Measurements from ENCODE around the gene GCH1. TPM values are rescaled to one million over a fixed set of nuclear protein-coding genes. Genes with fewer than 3 reads are reported as not detected.

The GCH1 gene
- total RNA-seq (9.2 TPM), polyA plus RNA-seq (ENCODE audit: insufficient read depth, low read depth, low replicate concordance) (12.3 TPM)
- long read RNA-seq, donor 1, partial matches to known transcripts, result 0 of 3 reads
- long read RNA-seq, donor 1, other reads (novel, unspliced or antisense), result 0 of 3 reads
- long read RNA-seq, donor 2, partial matches to known transcripts, result 0 of 1 reads
- long read RNA-seq, donor 2, other reads (novel, unspliced or antisense), result 0 of 1 reads
- long read RNA-seq, donor 3, partial matches to known transcripts, result 0 of 1 reads
- long read RNA-seq, donor 3, other reads (novel, unspliced or antisense), result 0 of 1 reads
- long read RNA-seq, donor 4, partial matches to known transcripts, result 0 of 1 reads
- long read RNA-seq, donor 4, other reads (novel, unspliced or antisense), result 0 of 1 reads
- long read RNA-seq, donor 5, result 0 reads
- long read RNA-seq, donor 6, result 0 reads
- long read RNA-seq, donor 7, partial matches to known transcripts, result 1 of 6 reads
- long read RNA-seq, donor 7, other reads (novel, unspliced or antisense), result 1 of 6 reads
- long read RNA-seq, donor 8, partial matches to known transcripts, result 0 of 4 reads
- long read RNA-seq, donor 8, other reads (novel, unspliced or antisense), result 0 of 4 reads
- long read RNA-seq, donor 9, result 0 reads
- long read RNA-seq, donor 10, partial matches to known transcripts, result 0 of 3 reads
- long read RNA-seq, donor 10, other reads (novel, unspliced or antisense), result 0 of 3 reads

DNA sequence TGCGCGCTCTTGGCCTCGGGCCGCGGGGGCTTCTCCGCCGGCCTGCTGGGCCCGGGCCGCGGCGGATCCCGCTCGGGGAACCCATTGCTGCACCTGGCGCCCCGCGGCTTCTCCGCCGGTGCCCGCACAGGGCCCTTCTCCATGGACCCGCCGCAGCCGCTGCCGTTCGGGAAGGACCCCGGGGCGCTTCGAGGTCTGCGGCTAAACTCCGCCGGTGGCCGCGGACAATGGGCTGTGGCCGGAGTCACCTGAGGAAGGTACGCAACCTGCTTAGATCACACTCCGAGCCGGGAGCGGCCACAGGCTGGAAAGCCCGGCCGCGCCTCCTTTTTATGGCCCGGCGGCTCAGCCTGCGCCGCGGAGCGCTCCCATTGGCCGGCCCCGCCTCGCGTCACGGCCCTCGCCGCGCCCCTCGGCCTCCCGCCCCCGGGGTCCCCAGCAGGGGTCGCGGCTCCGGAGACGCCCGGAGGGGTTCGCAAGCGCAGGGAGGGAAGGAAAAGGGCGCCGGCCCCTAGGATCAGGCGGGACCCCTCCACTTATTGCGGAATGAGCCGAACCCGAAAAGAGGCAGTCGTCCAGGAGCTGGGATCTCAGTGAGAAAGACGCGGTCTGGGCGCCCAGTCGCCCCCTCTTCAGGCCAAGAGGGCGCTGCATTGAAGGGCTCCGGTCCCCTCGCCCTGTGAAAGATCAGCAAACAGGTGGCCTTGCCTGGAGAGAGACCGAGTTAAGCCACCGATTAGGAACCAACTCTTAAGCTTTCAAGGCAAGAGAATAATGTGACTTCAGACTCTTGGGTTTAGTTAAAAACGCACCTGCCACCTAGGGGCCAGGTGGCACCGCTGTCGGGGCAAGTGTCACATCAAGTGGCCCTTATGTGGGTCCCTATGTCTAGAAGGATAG lies at the start of gene GCH1:
Gene GCH1 (minus strand): TSS at position 306 of the 900 bp plus-strand sequence. CDS start 163 bp downstream, at position 143.
- intact Hi-C loops (cut with DNase I), result no loop called here
- DNase-seq, result peak; percentile 80 to 92 (median 87)
- Histone ChIP-seq H3K27me3 (ENCODE audit: control insufficient read depth, insufficient read depth, low read length) (no peaks in the 10 kb centered on the region), H3K4me3 (ENCODE audit: low read length in 3 of 3) (peak within 1 kb of the TSS; percentile 56 to 91 (median 87)), H3K9ac (ENCODE audit: low read length in 3 of 3) (peak within 1 kb of the TSS; percentile 27 to 85 (median 77)), H3K4me1 (ENCODE audit: control insufficient read depth in 2 of 3, insufficient read depth in 2 of 3, low read depth in 1 of 3, low read length in 3 of 3) (peaks cover 0 to 4% (median 0%) of the 10 kb centered on the region in 3 donors), H3K36me3 (ENCODE audit: control insufficient read depth in 2 of 3, insufficient read depth in 3 of 3, low read length in 3 of 3) (no peaks in the 10 kb centered on the region), H3K9me3 (ENCODE audit: control insufficient read depth in 2 of 3, insufficient read depth in 1 of 3, low read length in 3 of 3) (no peaks in the 10 kb centered on the region), H3K27ac (ENCODE audit: low read depth in 2 of 2, low read length in 2 of 2) (peak within 1 kb of the TSS; percentile 79 to 81)
- no peak for FAIRE-seq
- TF ChIP-seq, protein P1, sequence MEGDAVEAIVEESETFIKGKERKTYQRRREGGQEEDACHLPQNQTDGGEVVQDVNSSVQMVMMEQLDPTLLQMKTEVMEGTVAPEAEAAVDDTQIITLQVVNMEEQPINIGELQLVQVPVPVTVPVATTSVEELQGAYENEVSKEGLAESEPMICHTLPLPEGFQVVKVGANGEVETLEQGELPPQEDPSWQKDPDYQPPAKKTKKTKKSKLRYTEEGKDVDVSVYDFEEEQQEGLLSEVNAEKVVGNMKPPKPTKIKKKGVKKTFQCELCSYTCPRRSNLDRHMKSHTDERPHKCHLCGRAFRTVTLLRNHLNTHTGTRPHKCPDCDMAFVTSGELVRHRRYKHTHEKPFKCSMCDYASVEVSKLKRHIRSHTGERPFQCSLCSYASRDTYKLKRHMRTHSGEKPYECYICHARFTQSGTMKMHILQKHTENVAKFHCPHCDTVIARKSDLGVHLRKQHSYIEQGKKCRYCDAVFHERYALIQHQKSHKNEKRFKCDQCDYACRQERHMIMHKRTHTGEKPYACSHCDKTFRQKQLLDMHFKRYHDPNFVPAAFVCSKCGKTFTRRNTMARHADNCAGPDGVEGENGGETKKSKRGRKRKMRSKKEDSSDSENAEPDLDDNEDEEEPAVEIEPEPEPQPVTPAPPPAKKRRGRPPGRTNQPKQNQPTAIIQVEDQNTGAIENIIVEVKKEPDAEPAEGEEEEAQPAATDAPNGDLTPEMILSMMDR (IDR thresholded peaks at IDR 0.05; ENCODE audit: borderline replicate concordance, extremely low read depth, insufficient read depth), result peak; percentile 31

GRCh38 chr14:54947230-54947629 lies 44.6 kb upstream of the GCH1 start:
- intact Hi-C loops (cut with DNase I), result no loop called here

GRCh38 chr14:54946500-54946899 lies 43.9 kb upstream of the GCH1 start:
- Histone ChIP-seq H3K36me3 (ENCODE audit: control insufficient read depth in 2 of 3, insufficient read depth in 3 of 3, low read length in 3 of 3) (no peaks in the 10 kb centered on the region), H3K9me3 (ENCODE audit: control insufficient read depth in 2 of 3, insufficient read depth in 1 of 3, low read length in 3 of 3) (no peaks in the 10 kb centered on the region), H3K4me3 (ENCODE audit: low read length in 3 of 3) (no peak overlapping the region), H3K27me3 (ENCODE audit: control insufficient read depth, insufficient read depth, low read length) (no peaks in the 10 kb centered on the region), H3K4me1 (ENCODE audit: control insufficient read depth in 2 of 3, insufficient read depth in 2 of 3, low read depth in 1 of 3, low read length in 3 of 3) (no peaks in the 10 kb centered on the region), H3K9ac (ENCODE audit: low read length in 3 of 3) (no peak overlapping the region), H3K27ac (ENCODE audit: low read depth in 2 of 2, low read length in 2 of 2) (no peak overlapping the region)
- DNase-seq (no peak), FAIRE-seq (no peak)
- intact Hi-C loops (cut with DNase I), result no loop called here
- TF ChIP-seq, protein P1 (IDR thresholded peaks at IDR 0.05; ENCODE audit: borderline replicate concordance, extremely low read depth, insufficient read depth), result no peak

More at GRCh38 chr14:54947230-54947629, 44.6 kb upstream of the GCH1 start:
- Histone ChIP-seq H3K4me3 (ENCODE audit: low read length in 3 of 3) (no peak overlapping the region), H3K9me3 (ENCODE audit: control insufficient read depth in 2 of 3, insufficient read depth in 1 of 3, low read length in 3 of 3) (no peaks in the 10 kb centered on the region), H3K27ac (ENCODE audit: low read depth in 2 of 2, low read length in 2 of 2) (no peak overlapping the region), H3K27me3 (ENCODE audit: control insufficient read depth, insufficient read depth, low read length) (no peaks in the 10 kb centered on the region), H3K4me1 (ENCODE audit: control insufficient read depth in 2 of 3, insufficient read depth in 2 of 3, low read depth in 1 of 3, low read length in 3 of 3) (no peaks in the 10 kb centered on the region), H3K9ac (ENCODE audit: low read length in 3 of 3) (no peak overlapping the region), H3K36me3 (ENCODE audit: control insufficient read depth in 2 of 3, insufficient read depth in 3 of 3, low read length in 3 of 3) (no peaks in the 10 kb centered on the region)
- FAIRE-seq (no peak), DNase-seq (no peak)
- TF ChIP-seq, protein P1 (IDR thresholded peaks at IDR 0.05; ENCODE audit: borderline replicate concordance, extremely low read depth, insufficient read depth), result no peak

Measured in kidney (tissue), 22 donors.